ENCODE measurements around the gene PRDM16.
"Not testable (repeated sequence)": the region's sequence is repeated elsewhere in the genome, so short reads cannot be mapped to it uniquely, and the experiment has no call there.

PRDM16 gene

GRCh38 chr1:3160647-3161145 lies 91.7 kb downstream of the PRDM16 start:
- H3K4me3 ChIP-seq (ENCODE audit: low read depth, low read length), result no peak overlapping the region
- TF ChIP-seq MAX (IDR thresholded peaks at IDR 0.05; ENCODE audit: low read depth, low read length) (no peak), CTCF (IDR thresholded peaks at IDR 0.05; ENCODE audit: low read depth, low read length) (no peak), MYC (IDR thresholded peaks at IDR 0.05; ENCODE audit: low read depth, low read length) (no peak), POLR2A (IDR thresholded peaks at IDR 0.05; ENCODE audit: extremely low read depth, insufficient read length) (no peak)
- DNase-seq (ENCODE audit: low read depth), result no peak

- no peak overlapping the region for H3K4me3 ChIP-seq (ENCODE audit: low read depth, low read length)
- TF ChIP-seq MAX (IDR thresholded peaks at IDR 0.05; ENCODE audit: low read depth, low read length) (no peak), CTCF (IDR thresholded peaks at IDR 0.05; ENCODE audit: low read depth, low read length) (no peak), POLR2A (IDR thresholded peaks at IDR 0.05; ENCODE audit: extremely low read depth, insufficient read length) (no peak), MYC (IDR thresholded peaks at IDR 0.05; ENCODE audit: low read depth, low read length) (no peak)
- no peak for DNase-seq (ENCODE audit: low read depth)
Measured at GRCh38 chr1:3161176-3161840, 92.3 kb downstream of the PRDM16 start.

- H3K4me3 ChIP-seq (ENCODE audit: low read depth, low read length), result no peak overlapping the region
- TF ChIP-seq POLR2A (IDR thresholded peaks at IDR 0.05; ENCODE audit: extremely low read depth, insufficient read length), result no peak
- no peak for TF ChIP-seq CTCF (IDR thresholded peaks at IDR 0.05; ENCODE audit: low read depth, low read length)
- no peak for TF ChIP-seq MYC (IDR thresholded peaks at IDR 0.05; ENCODE audit: low read depth, low read length)
- no peak for TF ChIP-seq MAX (IDR thresholded peaks at IDR 0.05; ENCODE audit: low read depth, low read length)
- DNase-seq (ENCODE audit: low read depth), result no peak
Measured at GRCh38 chr1:3162322-3162882, 93.4 kb downstream of the PRDM16 start.

- no peak overlapping the region for H3K4me3 ChIP-seq (ENCODE audit: low read depth, low read length)
- TF ChIP-seq MYC (IDR thresholded peaks at IDR 0.05; ENCODE audit: low read depth, low read length), result no peak
- TF ChIP-seq POLR2A (IDR thresholded peaks at IDR 0.05; ENCODE audit: extremely low read depth, insufficient read length), result no peak
- no peak for TF ChIP-seq CTCF (IDR thresholded peaks at IDR 0.05; ENCODE audit: low read depth, low read length)
- no peak for TF ChIP-seq MAX (IDR thresholded peaks at IDR 0.05; ENCODE audit: low read depth, low read length)
Measured at GRCh38 chr1:3163356-3163755, 94.4 kb downstream of the PRDM16 start.

GRCh38 chr1:3164671-3165070 lies 95.7 kb downstream of the PRDM16 start:
- H3K4me3 ChIP-seq (ENCODE audit: low read depth, low read length), result no peak overlapping the region
- no peak for TF ChIP-seq POLR2A (IDR thresholded peaks at IDR 0.05; ENCODE audit: extremely low read depth, insufficient read length)
- no peak for TF ChIP-seq MAX (IDR thresholded peaks at IDR 0.05; ENCODE audit: low read depth, low read length)
- TF ChIP-seq CTCF (IDR thresholded peaks at IDR 0.05; ENCODE audit: low read depth, low read length), result no peak
- TF ChIP-seq MYC (IDR thresholded peaks at IDR 0.05; ENCODE audit: low read depth, low read length), result no peak
- no peak for DNase-seq (ENCODE audit: low read depth)

More at GRCh38 chr1:3163356-3163755, 94.4 kb downstream of the PRDM16 start:
- no peak for DNase-seq (ENCODE audit: low read depth)

GRCh38 chr1:3165189-3165588 lies 96.2 kb downstream of the PRDM16 start:
- not testable (repeated sequence) for H3K4me3 ChIP-seq (ENCODE audit: low read depth, low read length); DNase-seq (ENCODE audit: low read depth)
